ENCODE results near the gene NRCAM.

DNA sequence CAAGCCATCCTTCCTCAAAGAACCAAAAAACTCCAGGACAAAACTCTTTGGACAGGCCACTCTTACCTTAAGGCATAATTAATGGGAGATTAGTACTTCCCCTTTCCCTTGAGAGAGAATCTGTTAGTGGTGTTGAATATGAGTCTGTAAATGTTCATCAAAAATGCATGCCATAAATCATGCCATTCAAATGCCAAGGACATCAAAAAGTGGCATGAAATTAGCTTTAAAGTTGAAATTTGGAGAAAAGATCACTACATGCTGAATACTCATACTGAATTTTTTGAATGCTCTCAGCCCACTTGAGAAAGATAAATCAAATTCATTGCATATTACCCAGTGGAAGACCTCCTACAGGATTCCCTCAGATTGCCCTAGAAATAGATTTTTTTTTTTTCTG, 6.7 kb downstream of the NRCAM start:
- TF ChIP-seq, protein P1, sequence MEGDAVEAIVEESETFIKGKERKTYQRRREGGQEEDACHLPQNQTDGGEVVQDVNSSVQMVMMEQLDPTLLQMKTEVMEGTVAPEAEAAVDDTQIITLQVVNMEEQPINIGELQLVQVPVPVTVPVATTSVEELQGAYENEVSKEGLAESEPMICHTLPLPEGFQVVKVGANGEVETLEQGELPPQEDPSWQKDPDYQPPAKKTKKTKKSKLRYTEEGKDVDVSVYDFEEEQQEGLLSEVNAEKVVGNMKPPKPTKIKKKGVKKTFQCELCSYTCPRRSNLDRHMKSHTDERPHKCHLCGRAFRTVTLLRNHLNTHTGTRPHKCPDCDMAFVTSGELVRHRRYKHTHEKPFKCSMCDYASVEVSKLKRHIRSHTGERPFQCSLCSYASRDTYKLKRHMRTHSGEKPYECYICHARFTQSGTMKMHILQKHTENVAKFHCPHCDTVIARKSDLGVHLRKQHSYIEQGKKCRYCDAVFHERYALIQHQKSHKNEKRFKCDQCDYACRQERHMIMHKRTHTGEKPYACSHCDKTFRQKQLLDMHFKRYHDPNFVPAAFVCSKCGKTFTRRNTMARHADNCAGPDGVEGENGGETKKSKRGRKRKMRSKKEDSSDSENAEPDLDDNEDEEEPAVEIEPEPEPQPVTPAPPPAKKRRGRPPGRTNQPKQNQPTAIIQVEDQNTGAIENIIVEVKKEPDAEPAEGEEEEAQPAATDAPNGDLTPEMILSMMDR (IDR thresholded peaks at IDR 0.05) = no peak
- no peak for TF ChIP-seq ZNF317 (CRISPR knock-in tag; IDR thresholded peaks at IDR 0.05; ENCODE audit: borderline replicate concordance, low read depth)
- TF ChIP-seq, protein P2, sequence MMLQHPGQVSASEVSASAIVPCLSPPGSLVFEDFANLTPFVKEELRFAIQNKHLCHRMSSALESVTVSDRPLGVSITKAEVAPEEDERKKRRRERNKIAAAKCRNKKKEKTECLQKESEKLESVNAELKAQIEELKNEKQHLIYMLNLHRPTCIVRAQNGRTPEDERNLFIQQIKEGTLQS (CRISPR knock-in tag; conservative IDR thresholded peaks at IDR 0.05) = no peak
- no peak for TF ChIP-seq TCF7 (CRISPR knock-in tag; IDR thresholded peaks at IDR 0.05; ENCODE audit: low read depth)
- TF ChIP-seq, protein P3, sequence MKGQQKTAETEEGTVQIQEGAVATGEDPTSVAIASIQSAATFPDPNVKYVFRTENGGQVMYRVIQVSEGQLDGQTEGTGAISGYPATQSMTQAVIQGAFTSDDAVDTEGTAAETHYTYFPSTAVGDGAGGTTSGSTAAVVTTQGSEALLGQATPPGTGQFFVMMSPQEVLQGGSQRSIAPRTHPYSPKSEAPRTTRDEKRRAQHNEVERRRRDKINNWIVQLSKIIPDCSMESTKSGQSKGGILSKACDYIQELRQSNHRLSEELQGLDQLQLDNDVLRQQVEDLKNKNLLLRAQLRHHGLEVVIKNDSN (CRISPR knock-in tag; IDR thresholded peaks at IDR 0.05) = no peak
- TF ChIP-seq, protein P4, sequence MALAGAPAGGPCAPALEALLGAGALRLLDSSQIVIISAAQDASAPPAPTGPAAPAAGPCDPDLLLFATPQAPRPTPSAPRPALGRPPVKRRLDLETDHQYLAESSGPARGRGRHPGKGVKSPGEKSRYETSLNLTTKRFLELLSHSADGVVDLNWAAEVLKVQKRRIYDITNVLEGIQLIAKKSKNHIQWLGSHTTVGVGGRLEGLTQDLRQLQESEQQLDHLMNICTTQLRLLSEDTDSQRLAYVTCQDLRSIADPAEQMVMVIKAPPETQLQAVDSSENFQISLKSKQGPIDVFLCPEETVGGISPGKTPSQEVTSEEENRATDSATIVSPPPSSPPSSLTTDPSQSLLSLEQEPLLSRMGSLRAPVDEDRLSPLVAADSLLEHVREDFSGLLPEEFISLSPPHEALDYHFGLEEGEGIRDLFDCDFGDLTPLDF (CRISPR knock-in tag; IDR thresholded peaks at IDR 0.05) = no peak
- TF ChIP-seq, protein P5, sequence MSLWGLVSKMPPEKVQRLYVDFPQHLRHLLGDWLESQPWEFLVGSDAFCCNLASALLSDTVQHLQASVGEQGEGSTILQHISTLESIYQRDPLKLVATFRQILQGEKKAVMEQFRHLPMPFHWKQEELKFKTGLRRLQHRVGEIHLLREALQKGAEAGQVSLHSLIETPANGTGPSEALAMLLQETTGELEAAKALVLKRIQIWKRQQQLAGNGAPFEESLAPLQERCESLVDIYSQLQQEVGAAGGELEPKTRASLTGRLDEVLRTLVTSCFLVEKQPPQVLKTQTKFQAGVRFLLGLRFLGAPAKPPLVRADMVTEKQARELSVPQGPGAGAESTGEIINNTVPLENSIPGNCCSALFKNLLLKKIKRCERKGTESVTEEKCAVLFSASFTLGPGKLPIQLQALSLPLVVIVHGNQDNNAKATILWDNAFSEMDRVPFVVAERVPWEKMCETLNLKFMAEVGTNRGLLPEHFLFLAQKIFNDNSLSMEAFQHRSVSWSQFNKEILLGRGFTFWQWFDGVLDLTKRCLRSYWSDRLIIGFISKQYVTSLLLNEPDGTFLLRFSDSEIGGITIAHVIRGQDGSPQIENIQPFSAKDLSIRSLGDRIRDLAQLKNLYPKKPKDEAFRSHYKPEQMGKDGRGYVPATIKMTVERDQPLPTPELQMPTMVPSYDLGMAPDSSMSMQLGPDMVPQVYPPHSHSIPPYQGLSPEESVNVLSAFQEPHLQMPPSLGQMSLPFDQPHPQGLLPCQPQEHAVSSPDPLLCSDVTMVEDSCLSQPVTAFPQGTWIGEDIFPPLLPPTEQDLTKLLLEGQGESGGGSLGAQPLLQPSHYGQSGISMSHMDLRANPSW (CRISPR knock-in tag; conservative IDR thresholded peaks at IDR 0.05; ENCODE audit: low read depth) = no peak
- TF ChIP-seq, protein P6, sequence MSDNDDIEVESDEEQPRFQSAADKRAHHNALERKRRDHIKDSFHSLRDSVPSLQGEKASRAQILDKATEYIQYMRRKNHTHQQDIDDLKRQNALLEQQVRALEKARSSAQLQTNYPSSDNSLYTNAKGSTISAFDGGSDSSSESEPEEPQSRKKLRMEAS (CRISPR knock-in tag; IDR thresholded peaks at IDR 0.05) = no peak
